Stimulated activated CD4-positive, alpha-beta T cell treated with anti-CD3 and anti-CD28 coated beads, Interleukin-15, amount 100 ng/mL, for 1 hour (primary cell): ENCODE measurements around the gene ADARB1.
A peak's percentile ranks its signal among the peaks of the same experiment; 100 is the strongest.
"Not testable (repeated sequence)": the region's sequence is repeated elsewhere in the genome, so short reads cannot be mapped to it uniquely, and the experiment has no call there.

ENCODE experiments used
- DNase-seq, 2 donors: peaks; one replicate each; pipeline ENCODE4 v3.0.0-alpha.2; 2020; ENCODE audit warnings: low read depth in 1 of 2, low spot score in 1 of 2

Gene ADARB1

GRCh38 chr21:45074048-45074817 lies at the start of gene ADARB1:
ADARB1 (plus strand) TSS chr21:45074580; CDS start chr21:45171657, 97,077 bp downstream.
- DNase-seq, result peak; percentile 43 to 60

GRCh38 chr21:45026066-45026745 lies 48.2 kb upstream of the ADARB1 start:
- DNase-seq, result no peak

GRCh38 chr21:45026826-45027225 lies 47.6 kb upstream of the ADARB1 start:
- DNase-seq, result no peak

- no peak for DNase-seq
These were observed 46.9 kb upstream of the ADARB1 start for GRCh38 chr21:45027241-45028196.

- DNase-seq, result not testable (repeated sequence)
These were observed 45.7 kb upstream of the ADARB1 start for GRCh38 chr21:45028645-45029044.

GRCh38 chr21:45029298-45029947 lies 45.0 kb upstream of the ADARB1 start:
- DNase-seq, result no peak

- DNase-seq, result no peak
These were observed 44.3 kb upstream of the ADARB1 start for GRCh38 chr21:45029948-45030681.

- no peak for DNase-seq
These were observed 43.5 kb upstream of the ADARB1 start for GRCh38 chr21:45030682-45031570.

- DNase-seq, result no peak
These were observed 42.7 kb upstream of the ADARB1 start for GRCh38 chr21:45031571-45032191.

GRCh38 chr21:45032332-45032731 lies 42.0 kb upstream of the ADARB1 start:
- no peak for DNase-seq

GRCh38 chr21:45032977-45033710 lies 41.2 kb upstream of the ADARB1 start:
- DNase-seq, result no peak

GRCh38 chr21:45033791-45034555 lies 40.4 kb upstream of the ADARB1 start:
- no peak for DNase-seq

GRCh38 chr21:45034556-45035476 lies 39.6 kb upstream of the ADARB1 start:
- no peak for DNase-seq

GRCh38 chr21:45035477-45035848 lies 38.9 kb upstream of the ADARB1 start:
- no peak for DNase-seq

GRCh38 chr21:45036630-45037029 lies 37.8 kb upstream of the ADARB1 start:
- no peak for DNase-seq

- DNase-seq, result no peak
These were observed 36.4 kb upstream of the ADARB1 start for GRCh38 chr21:45037986-45038385.
